Measurements from ENCODE around the gene LMO7. TPM values are rescaled to one million over a fixed set of nuclear protein-coding genes. Genes with fewer than 3 reads are reported as not detected.

LMO7 gene
- total and polyA plus RNA-seq, 11 donors = 195 to 573 (median 425) TPM

- DNase-seq (no peak), ATAC-seq (no peak)
- TF ChIP-seq POLR2A (IDR thresholded peaks at IDR 0.05) = no peak
- no peak for TF ChIP-seq CTCF (IDR thresholded peaks at IDR 0.05)
- intact Hi-C loops (cut with DNase I) = loop anchor here in 2 of 10 donors (10.0 kb wide), 2 partner anchors 101 to 111 kb away; no protein-coding TSS in a partner anchor
- Histone ChIP-seq H3K4me3 (no peak overlapping the region), H3K27ac (no peak overlapping the region), H3K9me3 (peaks cover 0 to 4% (median 0%) of the 10 kb centered on the region in 12 donors), H3K4me1 (peaks cover 0 to 14% (median 2%) of the 10 kb centered on the region in 12 donors), H3K27me3 (no peaks in the 10 kb centered on the region), H3K36me3 (no peaks in the 10 kb centered on the region)
- WGBS, 4 donors = 60 to 69% (median 64%) methylated on average over 2 of the region's 2 CpGs
Measured at GRCh38 chr13:75904012-75904411, 267.9 kb downstream of the LMO7 start.

- WGBS, 4 donors = 87 to 94% (median 90%) methylated on average over 5 of the region's 5 CpGs
- no peaks in the 10 kb centered on the region for H3K9me3 ChIP-seq
- H3K27me3 ChIP-seq = no peaks in the 10 kb centered on the region
- H3K4me1 ChIP-seq = peaks cover 0 to 14% (median 2%) of the 10 kb centered on the region in 12 donors
- H3K27ac ChIP-seq = no peak overlapping the region
- no peak for ATAC-seq
- H3K4me3 ChIP-seq = no peak overlapping the region
- DNase-seq = no peak
- no peaks in the 10 kb centered on the region for H3K36me3 ChIP-seq
- intact Hi-C loops (cut with DNase I) = loop anchor here in 3 of 10 donors (5.0 to 10.0 kb wide), 3 partner anchors 98 to 108 kb away; no protein-coding TSS in a partner anchor
- no peak for TF ChIP-seq CTCF (IDR thresholded peaks at IDR 0.05)
- TF ChIP-seq POLR2A (IDR thresholded peaks at IDR 0.05) = no peak
Measured at GRCh38 chr13:75906315-75906714, 270.2 kb downstream of the LMO7 start.

- no peaks in the 10 kb centered on the region for H3K9me3 ChIP-seq
- no peak overlapping the region for H3K27ac ChIP-seq
- intact Hi-C loops (cut with DNase I) = loop anchor here in 3 of 10 donors (5.0 to 10.0 kb wide), 3 partner anchors 98 to 108 kb away; no protein-coding TSS in a partner anchor
- DNase-seq = no peak
- no peak for ATAC-seq
- H3K4me3 ChIP-seq = no peak overlapping the region
- TF ChIP-seq CTCF (IDR thresholded peaks at IDR 0.05) (no peak), POLR2A (IDR thresholded peaks at IDR 0.05) (no peak)
- no peaks in the 10 kb centered on the region for H3K36me3 ChIP-seq
- H3K27me3 ChIP-seq = no peaks in the 10 kb centered on the region
- WGBS, 4 donors = 45 to 63% (median 53%) methylated on average over 5 of the region's 5 CpGs
- peaks cover 0 to 12% (median 0%) of the 10 kb centered on the region in 12 donors for H3K4me1 ChIP-seq
Measured at GRCh38 chr13:75907044-75907443, 270.9 kb downstream of the LMO7 start.

- Histone ChIP-seq H3K4me3 (no peak overlapping the region), H3K27me3 (no peaks in the 10 kb centered on the region), H3K36me3 (no peaks in the 10 kb centered on the region), H3K27ac (no peak overlapping the region), H3K9me3 (no peaks in the 10 kb centered on the region), H3K4me1 (peaks cover 0 to 8% (median 0%) of the 10 kb centered on the region in 12 donors)
- TF ChIP-seq POLR2A (IDR thresholded peaks at IDR 0.05) (no peak), CTCF (IDR thresholded peaks at IDR 0.05) (no peak)
- intact Hi-C loops (cut with DNase I) = loop anchor here in 3 of 10 donors (5.0 to 10.0 kb wide), 3 partner anchors 97 to 107 kb away; no protein-coding TSS in a partner anchor
- ATAC-seq (peak; percentile 59 to 89 (median 80)), DNase-seq (peak; percentile 23 to 69 (median 39))
- WGBS, 4 donors = 35 to 53% (median 43%) methylated on average over 4 of the region's 4 CpGs
Measured at GRCh38 chr13:75908141-75908540, 272.0 kb downstream of the LMO7 start.

Other genes starting within 250 kb of the LMO7 start
- 100 to 1,000 TPM in 3 of 9 donors, 10 to 100 TPM in 6; 52.9 to 158 (median 85.6) TPM for gene TBC1D4, start 154.2 kb upstream of the LMO7 start, total RNA-seq
- 10 to 100 TPM; 26.8 to 31.9 TPM for gene TBC1D4, start 154.2 kb upstream of the LMO7 start, polyA plus RNA-seq
- 100 to 1,000 TPM in 7 of 9 donors, 10 to 100 TPM in 2; 19.8 to 155 (median 126) TPM for gene COMMD6, start 98.5 kb upstream of the LMO7 start, total RNA-seq
- 100 to 1,000 TPM; 123 to 136 TPM for gene COMMD6, start 98.5 kb upstream of the LMO7 start, polyA plus RNA-seq
- 10 to 100 TPM; 16.3 to 52.8 (median 27.6) TPM for gene UCHL3, start 86.5 kb upstream of the LMO7 start, total RNA-seq
- gene UCHL3, start 86.5 kb upstream of the LMO7 start, polyA plus RNA-seq = 10 to 100 TPM; 16.6 to 72.1 TPM